ENCODE data around the gene IRX4.

IRX4 gene

GRCh38 chr5:1838013-1838412 lies 44.7 kb downstream of the IRX4 start:
- no peak for TF ChIP-seq Cebpa-rat (IDR thresholded peaks at IDR 0.05)
- H3K4me3 ChIP-seq = no peak overlapping the region
- H3K9me3 ChIP-seq (replicated peaks in 1 of 11) = no peaks in the 10 kb centered on the region
- H3K36me3 ChIP-seq = no peaks in the 10 kb centered on the region
- H3K4me2 ChIP-seq = peak overlapping the region in 4 of 11 experiments; percentile 26 to 62 (median 32); a peak in 2 of 22 replicates
- H3K4me1 ChIP-seq = peaks cover 0 to 32% (median 25%) of the 10 kb centered on the region in 10 experiments; a peak in 12 of 20 replicates
- peaks cover 0 to 21% (median 0%) of the 10 kb centered on the region in 11 experiments; a peak in 2 of 22 replicates for H4K20me1 ChIP-seq
- H3K27ac ChIP-seq = no peak overlapping the region
- H3K27me3 ChIP-seq = peaks cover 0 to 38% (median 27%) of the 10 kb centered on the region in 11 experiments; a peak in 15 of 22 replicates
- H3K9ac ChIP-seq = no peak overlapping the region

- no peak overlapping the region for H3K4me3 ChIP-seq
- H3K4me1 ChIP-seq = peaks cover 0 to 40% (median 32%) of the 10 kb centered on the region in 10 experiments; a peak in 15 of 20 replicates
- peak overlapping the region in 8 of 11 experiments; percentile 12 to 62 (median 28); a peak in 11 of 22 replicates for H3K4me2 ChIP-seq
- H4K20me1 ChIP-seq = peaks cover 0 to 21% (median 0%) of the 10 kb centered on the region in 11 experiments; a peak in 2 of 22 replicates
- H3K9ac ChIP-seq = no peak overlapping the region
- no peaks in the 10 kb centered on the region for H3K9me3 ChIP-seq (replicated peaks in 1 of 11)
- TF ChIP-seq Cebpa-rat (IDR thresholded peaks at IDR 0.05) = no peak
- peaks cover 0 to 45% (median 30%) of the 10 kb centered on the region in 11 experiments; a peak in 15 of 22 replicates for H3K27me3 ChIP-seq
- no peaks in the 10 kb centered on the region for H3K36me3 ChIP-seq
- H3K27ac ChIP-seq = no peak overlapping the region
Measured at GRCh38 chr5:1836891-1837880, 45.5 kb downstream of the IRX4 start.

- no peak for TF ChIP-seq Cebpa-rat (IDR thresholded peaks at IDR 0.05)
- Histone ChIP-seq H3K4me1 (peaks cover 4 to 48% (median 39%) of the 10 kb centered on the region in 10 experiments; a peak in 17 of 20 replicates), H3K36me3 (no peaks in the 10 kb centered on the region), H4K20me1 (peaks cover 0 to 27% (median 0%) of the 10 kb centered on the region in 11 experiments; a peak in 4 of 22 replicates), H3K27ac (no peak overlapping the region), H3K9ac (no peak overlapping the region), H3K9me3 (replicated peaks in 1 of 11) (no peaks in the 10 kb centered on the region), H3K27me3 (peaks cover 0 to 53% (median 31%) of the 10 kb centered on the region in 11 experiments; a peak in 15 of 22 replicates), H3K4me3 (no peak overlapping the region), H3K4me2 (peak overlapping the region in 8 of 11 experiments; percentile 12 to 62 (median 28); a peak in 10 of 22 replicates)
Measured at GRCh38 chr5:1836176-1836890, 46.4 kb downstream of the IRX4 start.

GRCh38 chr5:1835431-1835830 lies 47.3 kb downstream of the IRX4 start:
- Histone ChIP-seq H3K4me3 (no peak overlapping the region), H4K20me1 (peaks cover 0 to 25% (median 0%) of the 10 kb centered on the region in 11 experiments; a peak in 4 of 22 replicates), H3K4me1 (peaks cover 4 to 46% (median 37%) of the 10 kb centered on the region in 10 experiments; a peak in 17 of 20 replicates), H3K27me3 (peaks cover 0 to 51% (median 30%) of the 10 kb centered on the region in 11 experiments; a peak in 15 of 22 replicates), H3K9ac (no peak overlapping the region), H3K9me3 (replicated peaks in 1 of 11) (no peaks in the 10 kb centered on the region), H3K4me2 (no peak overlapping the region), H3K36me3 (no peaks in the 10 kb centered on the region), H3K27ac (no peak overlapping the region)
- no peak for TF ChIP-seq Cebpa-rat (IDR thresholded peaks at IDR 0.05)

- Histone ChIP-seq H4K20me1 (peaks cover 0 to 25% (median 0%) of the 10 kb centered on the region in 11 experiments; a peak in 4 of 22 replicates), H3K27ac (no peak overlapping the region), H3K9me3 (replicated peaks in 1 of 11) (no peaks in the 10 kb centered on the region), H3K9ac (no peak overlapping the region), H3K36me3 (no peaks in the 10 kb centered on the region), H3K4me3 (no peak overlapping the region), H3K4me2 (no peak overlapping the region), H3K4me1 (peaks cover 4 to 43% (median 36%) of the 10 kb centered on the region in 10 experiments; a peak in 17 of 20 replicates), H3K27me3 (peaks cover 0 to 51% (median 30%) of the 10 kb centered on the region in 11 experiments; a peak in 15 of 22 replicates)
- TF ChIP-seq Cebpa-rat (IDR thresholded peaks at IDR 0.05) = no peak
Measured at GRCh38 chr5:1834721-1835429, 47.9 kb downstream of the IRX4 start.

- peaks cover 4 to 43% (median 36%) of the 10 kb centered on the region in 10 experiments; a peak in 17 of 20 replicates for H3K4me1 ChIP-seq
- no peak overlapping the region for H3K4me3 ChIP-seq
- H3K9me3 ChIP-seq (replicated peaks in 1 of 11) = no peaks in the 10 kb centered on the region
- H3K27ac ChIP-seq = no peak overlapping the region
- H3K9ac ChIP-seq = no peak overlapping the region
- peaks cover 0 to 51% (median 30%) of the 10 kb centered on the region in 11 experiments; a peak in 15 of 22 replicates for H3K27me3 ChIP-seq
- H3K4me2 ChIP-seq = no peak overlapping the region
- H4K20me1 ChIP-seq = peaks cover 0 to 25% (median 0%) of the 10 kb centered on the region in 11 experiments; a peak in 4 of 22 replicates
- no peaks in the 10 kb centered on the region; a peak in 1 of 22 replicates for H3K36me3 ChIP-seq
- TF ChIP-seq Cebpa-rat (IDR thresholded peaks at IDR 0.05) = no peak
Measured at GRCh38 chr5:1834022-1834551, 48.6 kb downstream of the IRX4 start.

- Histone ChIP-seq H3K4me3 (no peak overlapping the region), H3K4me1 (peaks cover 4 to 43% (median 36%) of the 10 kb centered on the region in 10 experiments; a peak in 17 of 20 replicates), H4K20me1 (peaks cover 0 to 27% (median 0%) of the 10 kb centered on the region in 11 experiments; a peak in 4 of 22 replicates), H3K27ac (no peak overlapping the region), H3K4me2 (peak overlapping the region in 1 of 11 experiments; percentile 80; a peak in 1 of 22 replicates), H3K9me3 (replicated peaks in 1 of 11) (no peaks in the 10 kb centered on the region), H3K36me3 (no peaks in the 10 kb centered on the region; a peak in 1 of 22 replicates), H3K9ac (no peak overlapping the region), H3K27me3 (peaks cover 0 to 51% (median 30%) of the 10 kb centered on the region in 11 experiments; a peak in 15 of 22 replicates)
- no peak for TF ChIP-seq Cebpa-rat (IDR thresholded peaks at IDR 0.05)
Measured at GRCh38 chr5:1833264-1834021, 49.3 kb downstream of the IRX4 start.

All from BLaER1 treated with 17β-estradiol and CSF1 and Interleukin-3, amounts not matched to agents 10 nM and 100 nM (cell line).